ENCODE measurements around the gene RGS7.
A peak's percentile ranks its signal among the peaks of the same experiment; 100 is the strongest.

RGS7 gene

DNA sequence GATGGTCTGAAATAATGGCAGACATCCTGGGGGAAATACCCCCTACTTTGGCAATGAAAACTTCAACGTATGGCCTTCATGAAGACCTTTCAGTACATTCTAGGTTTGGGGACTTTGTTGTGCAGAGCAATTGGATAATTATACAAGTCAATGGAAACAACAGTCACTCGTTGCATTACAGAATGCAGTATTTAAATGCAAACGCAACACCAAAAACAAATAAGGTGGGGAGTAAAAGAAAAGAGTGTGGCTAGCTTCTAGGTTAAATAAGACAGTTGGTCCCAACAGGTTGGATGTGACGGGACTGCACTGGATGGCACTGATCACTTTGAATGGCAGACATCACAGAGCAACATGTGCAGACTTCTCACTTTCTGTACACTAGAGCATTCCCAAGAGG, 386.8 kb downstream of the RGS7 start:
- Histone ChIP-seq H3K4me3 (ENCODE audit: low read length) (no peak overlapping the region), H3K27me3 (ENCODE audit: control insufficient read depth, insufficient read depth, low read length) (no peaks in the 10 kb centered on the region), H3K9me3 (ENCODE audit: control insufficient read depth, low read depth, low read length) (no peaks in the 10 kb centered on the region), H3K4me1 (ENCODE audit: control insufficient read depth, low read depth, low read length) (peaks cover 8% of the 10 kb centered on the region), H3K36me3 (ENCODE audit: control insufficient read depth, low read depth, low read length) (no peaks in the 10 kb centered on the region), H3K9ac (ENCODE audit: low read length) (no peak overlapping the region), H3K27ac (ENCODE audit: low read length) (no peak overlapping the region)

DNA sequence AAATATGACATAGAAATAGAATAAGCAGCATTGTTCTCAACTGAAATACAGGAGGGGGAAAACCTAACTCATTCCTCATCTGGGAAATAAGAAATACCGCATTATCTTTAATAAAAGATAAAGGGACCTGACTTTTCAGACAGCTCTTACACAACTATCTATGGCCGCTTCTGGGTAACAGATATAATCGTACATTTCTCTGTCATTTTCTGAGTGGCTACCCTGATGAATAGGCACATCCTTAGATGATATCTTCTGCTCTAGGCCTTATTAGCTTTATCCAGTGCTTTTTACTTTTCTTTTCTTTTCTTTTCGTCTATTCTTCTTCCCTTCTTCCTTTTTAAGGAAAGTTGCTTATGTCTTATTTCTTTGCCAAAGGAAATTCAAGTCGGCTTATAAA, 388.1 kb downstream of the RGS7 start:
- Histone ChIP-seq H3K4me3 (ENCODE audit: low read length) (no peak overlapping the region), H3K4me1 (ENCODE audit: control insufficient read depth, low read depth, low read length) (peaks cover 8% of the 10 kb centered on the region), H3K9me3 (ENCODE audit: control insufficient read depth, low read depth, low read length) (no peaks in the 10 kb centered on the region), H3K36me3 (ENCODE audit: control insufficient read depth, low read depth, low read length) (no peaks in the 10 kb centered on the region), H3K9ac (ENCODE audit: low read length) (no peak overlapping the region), H3K27ac (ENCODE audit: low read length) (no peak overlapping the region), H3K27me3 (ENCODE audit: control insufficient read depth, insufficient read depth, low read length) (no peaks in the 10 kb centered on the region)

DNA sequence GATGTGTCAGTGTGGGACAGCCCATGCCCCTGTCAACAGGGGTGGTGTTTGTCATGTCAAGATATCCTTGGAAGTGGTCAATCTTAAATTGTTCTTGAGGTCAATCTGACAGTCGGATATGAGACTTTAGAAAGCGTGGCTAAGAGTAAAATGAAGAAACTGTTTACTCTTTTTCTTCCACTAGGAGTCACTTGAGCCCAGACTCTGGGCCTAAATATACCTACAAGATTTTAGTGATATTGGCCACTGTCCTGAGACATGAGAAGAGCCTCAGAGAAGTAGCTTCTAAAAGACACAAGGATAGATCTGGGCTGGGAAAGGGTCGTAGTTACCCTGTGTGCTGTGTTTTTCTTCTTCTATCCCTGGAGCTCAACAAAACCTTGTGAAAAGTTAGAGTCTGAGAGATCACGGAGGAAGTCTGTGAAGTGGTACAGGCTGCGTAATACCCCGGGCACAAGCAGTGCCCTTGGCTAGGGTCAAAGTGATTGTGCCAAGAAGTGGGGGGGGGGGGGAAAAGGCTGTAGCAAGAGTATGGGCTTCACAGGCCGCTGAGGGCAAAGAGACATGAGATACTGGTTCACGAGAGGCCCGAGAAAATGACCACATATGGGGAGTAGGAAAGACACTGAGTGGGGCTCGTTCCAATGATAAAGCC, 389.8 kb downstream of the RGS7 start:
- Histone ChIP-seq H3K9me3 (ENCODE audit: control insufficient read depth, low read depth, low read length) (no peaks in the 10 kb centered on the region), H3K36me3 (ENCODE audit: control insufficient read depth, low read depth, low read length) (no peaks in the 10 kb centered on the region), H3K27ac (ENCODE audit: low read length) (no peak overlapping the region), H3K4me1 (ENCODE audit: control insufficient read depth, low read depth, low read length) (peaks cover 8% of the 10 kb centered on the region), H3K4me3 (ENCODE audit: low read length) (no peak overlapping the region), H3K27me3 (ENCODE audit: control insufficient read depth, insufficient read depth, low read length) (no peaks in the 10 kb centered on the region), H3K9ac (ENCODE audit: low read length) (no peak overlapping the region)

- H3K27ac ChIP-seq (ENCODE audit: low read length): no peak overlapping the region
- H3K4me3 ChIP-seq (ENCODE audit: low read length): no peak overlapping the region
- no peaks in the 10 kb centered on the region for H3K9me3 ChIP-seq (ENCODE audit: control insufficient read depth, low read depth, low read length)
- H3K36me3 ChIP-seq (ENCODE audit: control insufficient read depth, low read depth, low read length): no peaks in the 10 kb centered on the region
- no peak overlapping the region for H3K9ac ChIP-seq (ENCODE audit: low read length)
- peaks cover 8% of the 10 kb centered on the region for H3K4me1 ChIP-seq (ENCODE audit: control insufficient read depth, low read depth, low read length)
- no peaks in the 10 kb centered on the region for H3K27me3 ChIP-seq (ENCODE audit: control insufficient read depth, insufficient read depth, low read length)
These were observed 391.4 kb downstream of the RGS7 start for GRCh38 chr1:240965581-240966091.

GRCh38 chr1:240962086-240962485, 394.9 kb downstream of the RGS7 start:
- H3K4me1 ChIP-seq (ENCODE audit: control insufficient read depth, low read depth, low read length): no peaks in the 10 kb centered on the region
- H3K27me3 ChIP-seq (ENCODE audit: control insufficient read depth, insufficient read depth, low read length): no peaks in the 10 kb centered on the region
- H3K27ac ChIP-seq (ENCODE audit: low read length): no peak overlapping the region
- no peaks in the 10 kb centered on the region for H3K36me3 ChIP-seq (ENCODE audit: control insufficient read depth, low read depth, low read length)
- H3K4me3 ChIP-seq (ENCODE audit: low read length): no peak overlapping the region
- H3K9ac ChIP-seq (ENCODE audit: low read length): no peak overlapping the region
- no peaks in the 10 kb centered on the region for H3K9me3 ChIP-seq (ENCODE audit: control insufficient read depth, low read depth, low read length)

DNA sequence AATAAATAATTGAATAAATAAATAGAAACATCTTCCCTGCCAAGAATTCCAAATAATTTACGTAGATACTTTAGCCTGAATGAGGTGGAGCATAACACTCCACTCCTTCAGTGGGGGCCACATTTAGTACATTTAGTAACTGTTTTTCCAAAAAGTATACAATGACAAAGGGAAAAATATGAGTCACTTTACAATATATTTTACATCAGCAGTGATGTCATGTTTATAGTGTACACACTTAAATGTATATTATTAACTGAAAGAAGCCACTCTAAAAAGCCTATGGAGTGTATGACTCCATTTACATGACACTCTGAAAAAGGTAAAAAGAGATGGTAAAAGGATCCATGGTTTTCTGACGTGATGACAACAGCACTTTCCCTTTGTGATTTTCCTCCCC, 400.6 kb downstream of the RGS7 start:
- H3K9me3 ChIP-seq (ENCODE audit: control insufficient read depth, low read depth, low read length): no peaks in the 10 kb centered on the region
- no peaks in the 10 kb centered on the region for H3K36me3 ChIP-seq (ENCODE audit: control insufficient read depth, low read depth, low read length)
- no peak overlapping the region for H3K27ac ChIP-seq (ENCODE audit: low read length)
- no peaks in the 10 kb centered on the region for H3K27me3 ChIP-seq (ENCODE audit: control insufficient read depth, insufficient read depth, low read length)
- H3K9ac ChIP-seq (ENCODE audit: low read length): no peak overlapping the region
- peaks cover 5% of the 10 kb centered on the region for H3K4me1 ChIP-seq (ENCODE audit: control insufficient read depth, low read depth, low read length)
- H3K4me3 ChIP-seq (ENCODE audit: low read length): no peak overlapping the region

DNA sequence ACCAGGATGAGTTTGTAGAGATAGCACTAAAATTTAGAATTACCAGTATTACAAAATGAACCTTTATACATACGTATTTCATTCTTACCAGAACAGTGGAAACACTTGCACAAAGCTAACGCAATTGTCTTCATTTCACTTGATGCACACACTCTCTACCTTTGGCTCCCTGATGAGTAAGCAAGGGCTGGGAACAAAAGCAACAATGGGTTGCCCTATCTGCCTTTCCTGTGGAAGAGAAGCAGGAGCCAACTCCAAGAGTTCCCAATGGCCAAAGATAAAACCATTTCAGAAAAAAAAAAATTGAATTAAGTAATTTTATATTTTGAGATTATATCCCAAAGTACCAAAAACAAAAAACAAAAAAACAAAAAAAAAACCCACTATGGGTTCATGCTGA, 401.0 kb downstream of the RGS7 start:
- no peaks in the 10 kb centered on the region for H3K9me3 ChIP-seq (ENCODE audit: control insufficient read depth, low read depth, low read length)
- H3K36me3 ChIP-seq (ENCODE audit: control insufficient read depth, low read depth, low read length): no peaks in the 10 kb centered on the region
- no peak overlapping the region for H3K4me3 ChIP-seq (ENCODE audit: low read length)
- H3K27me3 ChIP-seq (ENCODE audit: control insufficient read depth, insufficient read depth, low read length): no peaks in the 10 kb centered on the region
- no peak overlapping the region for H3K9ac ChIP-seq (ENCODE audit: low read length)
- H3K27ac ChIP-seq (ENCODE audit: low read length): peak overlapping the region; percentile 10
- H3K4me1 ChIP-seq (ENCODE audit: control insufficient read depth, low read depth, low read length): peaks cover 5% of the 10 kb centered on the region

- no peak overlapping the region for H3K27ac ChIP-seq (ENCODE audit: low read length)
- no peaks in the 10 kb centered on the region for H3K27me3 ChIP-seq (ENCODE audit: control insufficient read depth, insufficient read depth, low read length)
- no peak overlapping the region for H3K9ac ChIP-seq (ENCODE audit: low read length)
- no peaks in the 10 kb centered on the region for H3K9me3 ChIP-seq (ENCODE audit: control insufficient read depth, low read depth, low read length)
- H3K4me1 ChIP-seq (ENCODE audit: control insufficient read depth, low read depth, low read length): no peaks in the 10 kb centered on the region
- H3K4me3 ChIP-seq (ENCODE audit: low read length): no peak overlapping the region
- H3K36me3 ChIP-seq (ENCODE audit: control insufficient read depth, low read depth, low read length): no peaks in the 10 kb centered on the region
These were observed 409.4 kb downstream of the RGS7 start for GRCh38 chr1:240947438-240948224.

- Histone ChIP-seq H3K27ac (ENCODE audit: low read length) (no peak overlapping the region), H3K36me3 (ENCODE audit: control insufficient read depth, low read depth, low read length) (no peaks in the 10 kb centered on the region), H3K9me3 (ENCODE audit: control insufficient read depth, low read depth, low read length) (no peaks in the 10 kb centered on the region), H3K9ac (ENCODE audit: low read length) (no peak overlapping the region), H3K4me1 (ENCODE audit: control insufficient read depth, low read depth, low read length) (no peaks in the 10 kb centered on the region), H3K27me3 (ENCODE audit: control insufficient read depth, insufficient read depth, low read length) (no peaks in the 10 kb centered on the region), H3K4me3 (ENCODE audit: low read length) (no peak overlapping the region)
These were observed 410.1 kb downstream of the RGS7 start for GRCh38 chr1:240946926-240947325.

- Histone ChIP-seq H3K27me3 (ENCODE audit: control insufficient read depth, insufficient read depth, low read length) (no peaks in the 10 kb centered on the region), H3K4me1 (ENCODE audit: control insufficient read depth, low read depth, low read length) (no peaks in the 10 kb centered on the region), H3K9ac (ENCODE audit: low read length) (no peak overlapping the region), H3K27ac (ENCODE audit: low read length) (no peak overlapping the region), H3K9me3 (ENCODE audit: control insufficient read depth, low read depth, low read length) (peaks cover 6% of the 10 kb centered on the region), H3K4me3 (ENCODE audit: low read length) (no peak overlapping the region), H3K36me3 (ENCODE audit: control insufficient read depth, low read depth, low read length) (no peaks in the 10 kb centered on the region)
These were observed 414.1 kb downstream of the RGS7 start for GRCh38 chr1:240942901-240943300.

DNA sequence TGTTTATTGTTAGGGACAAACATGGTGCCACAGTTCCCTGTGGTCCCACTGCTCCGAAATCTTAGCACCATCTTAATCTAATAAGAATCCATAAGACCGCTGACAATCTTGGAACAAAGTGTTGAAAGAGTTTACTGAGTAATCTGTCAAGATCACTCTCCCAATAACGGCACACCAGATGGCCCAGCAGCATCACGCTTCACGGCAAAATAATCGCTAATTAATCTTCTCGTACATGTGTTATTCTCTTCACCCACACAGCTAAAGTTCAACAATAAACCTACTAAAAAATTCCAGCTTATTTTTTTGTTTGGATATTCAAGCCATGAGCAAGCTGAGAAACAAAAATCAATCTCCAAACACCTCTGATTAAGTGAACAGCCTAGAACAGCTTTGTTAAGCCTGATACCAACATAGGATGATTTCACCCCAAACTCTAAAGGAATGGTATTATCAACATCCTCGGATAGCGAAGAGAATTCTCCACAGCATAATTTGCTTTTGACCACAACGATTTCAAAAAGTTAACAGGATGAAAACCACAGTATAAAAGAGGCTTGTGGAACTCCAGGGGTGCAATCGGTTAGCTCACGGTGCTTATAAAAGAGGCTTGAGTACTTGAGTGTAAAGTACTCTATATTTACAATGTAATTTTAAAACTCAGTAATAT, 415.2 kb downstream of the RGS7 start:
- no peak overlapping the region for H3K4me3 ChIP-seq (ENCODE audit: low read length)
- H3K27me3 ChIP-seq (ENCODE audit: control insufficient read depth, insufficient read depth, low read length): no peaks in the 10 kb centered on the region
- H3K36me3 ChIP-seq (ENCODE audit: control insufficient read depth, low read depth, low read length): no peaks in the 10 kb centered on the region
- H3K9me3 ChIP-seq (ENCODE audit: control insufficient read depth, low read depth, low read length): peaks cover 14% of the 10 kb centered on the region
- no peak overlapping the region for H3K27ac ChIP-seq (ENCODE audit: low read length)
- no peaks in the 10 kb centered on the region for H3K4me1 ChIP-seq (ENCODE audit: control insufficient read depth, low read depth, low read length)
- no peak overlapping the region for H3K9ac ChIP-seq (ENCODE audit: low read length)

Measured in iPS-18a (cell line).